K562 (cell line): ENCODE measurements around the gene XPO1.

Experiments used
- CHD2 ChIP-seq: IDR thresholded peaks from 2 replicates; pipeline ENCODE4 v1.6.1; 2011; ENCODE audit warnings: low read depth, low read length
- CTCF ChIP-seq, 3 experiments: IDR thresholded peaks in 2 of 3; conservative IDR thresholded peaks in 1 of 3; 2 replicates each; pipeline ENCODE4 v1.5.1; 2011 to 2012; ENCODE audit warnings: low read length in 3 of 3, mild to moderate bottlenecking in 3 of 3, control low read depth in 2 of 3, improper control_type of control experiment in 1 of 3, inconsistent platforms in 1 of 3, low read depth in 1 of 3, mixed read lengths in 1 of 3, moderate library complexity in 1 of 3; ENCODE audit not compliant: insufficient read depth in 2 of 3
- POLR2A ChIP-seq: fragments of 450-650 bp; conservative IDR thresholded peaks from 2 replicates; pipeline ENCODE4 v1.6.1; 2016
- USF2 ChIP-seq: sonication (generic); formaldehyde crosslinking; IDR thresholded peaks from 2 replicates; pipeline ENCODE4 v1.5.0; 2020; ENCODE audit warnings: missing genetic modification reagents

DNA sequence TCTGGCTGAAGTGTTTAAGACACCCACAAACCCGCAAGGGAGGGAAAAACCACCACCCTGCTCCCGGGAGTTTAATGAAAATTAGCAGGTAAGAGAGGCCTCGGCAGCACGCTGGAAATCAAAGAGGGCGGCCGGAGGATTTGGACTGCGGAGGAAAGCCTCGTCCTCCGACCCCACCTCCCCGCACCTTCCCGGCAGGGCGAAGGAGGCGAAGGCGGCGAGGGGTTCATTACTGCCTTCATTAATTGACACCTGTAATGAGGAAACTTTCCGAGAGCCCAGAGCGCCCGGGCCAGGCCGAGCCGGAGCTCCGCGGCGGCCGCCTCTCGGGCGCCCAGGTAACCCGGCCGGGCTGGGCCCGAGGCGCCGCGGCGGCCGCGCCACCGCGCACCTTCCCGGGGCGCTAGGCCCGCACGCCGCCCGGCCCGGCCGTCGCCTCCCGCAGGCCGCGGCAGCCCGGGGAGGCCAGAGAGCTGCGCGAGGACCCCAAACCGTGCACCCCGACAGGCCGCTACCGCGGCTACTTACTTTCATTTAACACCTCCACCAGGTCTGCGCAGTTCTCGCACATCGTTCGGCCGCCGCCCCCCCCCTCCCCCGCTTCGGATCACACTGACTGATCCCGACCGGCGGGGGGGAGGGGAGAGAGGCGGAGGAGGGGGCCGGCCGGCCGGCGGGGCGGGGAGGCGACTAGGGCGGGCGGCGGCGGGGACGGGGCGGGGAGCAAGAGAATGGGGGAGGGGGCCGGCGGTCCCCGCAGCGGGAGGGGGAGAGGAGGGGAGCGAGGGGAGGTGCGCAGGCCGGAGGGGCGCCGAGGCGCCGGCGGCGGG lies 67.8 kb downstream of the XPO1 start:
- TF ChIP-seq CHD2: peak; percentile 44; the same call in 1 of the 2 replicates
- no peak for TF ChIP-seq USF2 (CRISPR knock-in tag)
- no peak for TF ChIP-seq POLR2A
- TF ChIP-seq CTCF (IDR thresholded peaks at IDR 0.05 in 2 of 3, conservative IDR thresholded peaks at IDR 0.05 in 1 of 3; ENCODE audit: insufficient read depth in 2 of 3, low read depth in 1 of 3, low read length in 3 of 3): no peak
